Upper lobe of right lung (tissue), 1 donor: Measurements from ENCODE around the gene RFX1. TPM values are rescaled to one million over a fixed set of nuclear protein-coding genes. Genes with fewer than 3 reads are reported as not detected.

Experiments used
- ATAC-seq: fragments of 200-7000 bp; cut with Tn5 transposase; one replicate; pipeline ENCODE4 v1.9.1; 2020; ENCODE audit warnings: mild to moderate bottlenecking, moderate library complexity
- DNase-seq: peaks from one replicate; pipeline ENCODE4 v3.0.0-alpha.2; 2020
- H3K27ac ChIP-seq: fragments of 200-600 bp; one replicate; pipeline ENCODE4 v1.8.0; 2022
- H3K27me3 ChIP-seq: fragments of 200-600 bp; one replicate; pipeline ENCODE4 v1.8.0; 2022; ENCODE audit warnings: mild to moderate bottlenecking
- H3K36me3 ChIP-seq: fragments of 200-600 bp; one replicate; pipeline ENCODE4 v1.8.0; 2022
- H3K4me1 ChIP-seq: fragments of 200-600 bp; one replicate; pipeline ENCODE4 v1.8.0; 2022
- H3K4me3 ChIP-seq: fragments of 200-600 bp; one replicate; pipeline ENCODE4 v1.8.0; 2022; ENCODE audit warnings: mild to moderate bottlenecking
- H3K9me3 ChIP-seq: fragments of 200-600 bp; one replicate; pipeline ENCODE4 v1.8.0; 2022
- CTCF ChIP-seq: fragments of 200-600 bp; IDR thresholded peaks from one replicate; pipeline ENCODE4 v1.8.0; 2022; ENCODE audit warnings: antibody characterized with exemption
- intact Hi-C: fragments of 100-400 bp; cut with DNase I; formaldehyde crosslinking; loops from one replicate; pipeline ENCODE4 v1.11.0; 2022
- total RNA-seq: library from RNA; stranded (reverse); fragmentation: NEBNext Ultra II Directional; extraction: Animal tissue kit (Norgen Biotek cat#: 25700); gene quantifications from one replicate; pipeline ENCODE4 v1.2.1, GENCODE V29; 2021
- donor health status: DM: no; HTN: yes; CAD: no; lungs with severe emphysema.

The RFX1 gene
- total RNA-seq, 1 donor from 2014 or later, result 17.8 TPM

- ATAC-seq (no peak), DNase-seq (no peak)
- Histone ChIP-seq H3K4me1 (no peaks in the 10 kb centered on the region), H3K27me3 (no peaks in the 10 kb centered on the region), H3K4me3 (no peak overlapping the region), H3K36me3 (peaks cover 63% of the 10 kb centered on the region), H3K9me3 (no peaks in the 10 kb centered on the region), H3K27ac (no peak overlapping the region)
- intact Hi-C loops, result no loop called here
- TF ChIP-seq CTCF, result no peak
Measured at GRCh38 chr19:13959141-13959961, 46.8 kb downstream of the RFX1 start.

- DNase-seq (no peak), ATAC-seq (no peak)
- no peaks in the 10 kb centered on the region for H3K27me3 ChIP-seq
- intact Hi-C loops, result no loop called here
- H3K36me3 ChIP-seq, result peaks cover 64% of the 10 kb centered on the region
- peaks cover 11% of the 10 kb centered on the region for H3K4me1 ChIP-seq
- no peak overlapping the region for H3K27ac ChIP-seq
- TF ChIP-seq CTCF, result no peak
- no peaks in the 10 kb centered on the region for H3K9me3 ChIP-seq
- H3K4me3 ChIP-seq, result no peak overlapping the region
Measured at GRCh38 chr19:13958043-13958442, 48.1 kb downstream of the RFX1 start.

DNA sequence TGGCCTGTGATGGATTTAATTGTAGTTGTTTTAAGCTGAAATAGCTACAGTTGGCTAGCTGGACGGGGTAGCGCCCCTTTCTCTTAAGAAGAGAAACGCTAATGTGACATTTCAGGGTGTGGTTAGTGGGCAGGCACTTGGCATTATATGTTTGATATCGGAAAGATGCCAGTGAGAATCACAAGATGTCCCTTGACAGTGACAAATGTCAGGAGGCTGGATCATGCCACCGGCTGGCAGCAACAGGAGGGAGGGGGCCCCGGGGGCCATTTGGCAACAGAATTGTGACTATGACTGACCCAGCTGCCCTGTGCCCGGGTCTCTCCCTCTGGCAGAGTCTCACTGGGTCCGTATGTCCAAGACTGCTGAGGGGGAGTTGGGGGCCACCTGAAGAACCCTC, 49.1 kb downstream of the RFX1 start:
- peaks cover 13% of the 10 kb centered on the region for H3K4me1 ChIP-seq
- no peak for DNase-seq
- H3K27ac ChIP-seq, result no peak overlapping the region
- no peak for ATAC-seq
- no peak overlapping the region for H3K4me3 ChIP-seq
- H3K27me3 ChIP-seq, result no peaks in the 10 kb centered on the region
- no peaks in the 10 kb centered on the region for H3K9me3 ChIP-seq
- TF ChIP-seq CTCF, result no peak
- H3K36me3 ChIP-seq, result peaks cover 64% of the 10 kb centered on the region
- intact Hi-C loops, result no loop called here

GRCh38 chr19:13956365-13956744, 49.8 kb downstream of the RFX1 start:
- Histone ChIP-seq H3K4me1 (peaks cover 13% of the 10 kb centered on the region), H3K27me3 (no peaks in the 10 kb centered on the region), H3K4me3 (no peak overlapping the region), H3K27ac (no peak overlapping the region), H3K36me3 (peaks cover 64% of the 10 kb centered on the region), H3K9me3 (no peaks in the 10 kb centered on the region)
- ATAC-seq, result no peak
- TF ChIP-seq CTCF, result no peak
- DNase-seq, result no peak
- intact Hi-C loops, result no loop called here

- Histone ChIP-seq H3K4me3 (no peak overlapping the region), H3K27ac (no peak overlapping the region), H3K27me3 (no peaks in the 10 kb centered on the region), H3K36me3 (peaks cover 59% of the 10 kb centered on the region), H3K4me1 (peaks cover 13% of the 10 kb centered on the region), H3K9me3 (no peaks in the 10 kb centered on the region)
- TF ChIP-seq CTCF, result no peak
- ATAC-seq (no peak), DNase-seq (no peak)
- intact Hi-C loops, result no loop called here
Measured at GRCh38 chr19:13955662-13956364, 50.3 kb downstream of the RFX1 start.
